ENCODE results near the gene SPTLC3. TPM values are rescaled to one million over a fixed set of nuclear protein-coding genes. Genes with fewer than 3 reads are reported as not detected.

The SPTLC3 gene
- total and polyA plus RNA-seq, 2 experiments from 2014 or later = 0.52 to 0.66 TPM

GRCh38 chr20:13054011-13054410 is 45.2 kb downstream of the SPTLC3 start (continued):
- TF ChIP-seq ZNF462 (CRISPR knock-in tag; IDR thresholded peaks at IDR 0.05) = no peak
- no peak for TF ChIP-seq NANOG (IDR thresholded peaks at IDR 0.05; ENCODE audit: borderline replicate concordance)

DNA sequence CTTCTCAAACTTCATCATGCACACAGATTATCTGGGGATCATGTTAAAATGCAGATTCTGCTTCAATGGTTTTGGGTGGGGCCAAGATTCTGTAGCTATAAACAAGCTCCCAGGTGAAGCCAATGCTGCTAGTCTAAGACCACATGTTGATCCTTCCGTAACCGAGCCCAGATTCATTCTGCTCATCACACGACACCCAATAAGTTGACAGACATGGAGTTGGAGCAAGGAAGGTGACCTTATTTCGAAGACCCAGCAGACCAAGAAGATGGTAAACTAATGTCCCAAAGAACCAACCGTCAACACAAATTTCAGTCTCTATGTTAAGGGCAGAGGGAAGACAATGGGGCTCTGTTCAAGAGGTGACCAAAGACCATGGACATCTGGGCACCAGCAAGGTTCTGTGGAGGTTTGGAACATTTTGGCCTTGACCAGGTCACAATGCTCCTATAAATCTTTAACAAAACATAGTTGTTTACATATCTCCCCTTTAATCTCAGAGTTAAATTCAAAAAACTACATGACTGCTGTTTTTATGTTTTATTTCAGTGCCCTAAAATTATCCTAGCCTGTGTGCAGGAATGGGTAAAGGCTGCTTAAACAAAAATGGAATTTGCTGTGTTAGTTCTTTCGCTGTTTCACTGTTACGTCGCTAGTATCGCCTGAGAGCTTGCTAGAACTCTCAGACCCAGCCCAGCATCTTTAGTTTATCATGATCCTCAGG is 50.1 kb downstream of the SPTLC3 start:
- Histone ChIP-seq H3K79me2 (replicated peaks; ENCODE audit: insufficient read depth) (no peaks in the 10 kb centered on the region), H4K20me1 (replicated peaks; ENCODE audit: insufficient read depth) (no peaks in the 10 kb centered on the region), H3F3A (replicated peaks; ENCODE audit: low read depth) (no peaks in the 10 kb centered on the region), H3K27ac (ENCODE audit: low read depth) (no peak overlapping the region), H3K27me3 (ENCODE audit: insufficient read depth) (no peaks in the 10 kb centered on the region), H2AFZ (no peak overlapping the region), H3K4me1 (ENCODE audit: insufficient read depth) (peaks cover 22% of the 10 kb centered on the region), H3K4me2 (peak overlapping the region; percentile 63), H3K4me3 (no peak overlapping the region), H3K9me2 (ENCODE audit: insufficient read depth) (peaks cover 10% of the 10 kb centered on the region; the same call in 1 of the 2 replicates), H3K36me3 (ENCODE audit: insufficient read depth) (no peaks in the 10 kb centered on the region)
- Mint-ChIP-seq H3K27me3 (ENCODE audit: insufficient read depth, low read depth, poor library complexity) (no peaks in the 10 kb centered on the region), H3K27ac (no peak overlapping the region; the same call in 1 of the 2 replicates), H3K36me3 (ENCODE audit: low read depth) (no peaks in the 10 kb centered on the region), H3K9me3 (no peaks in the 10 kb centered on the region), H3K4me1 (peaks cover 26% of the 10 kb centered on the region), H3K4me3 (no peak overlapping the region)
- no peak for DNase-seq (ENCODE audit: low spot score)
- TF ChIP-seq REST (IDR thresholded peaks at IDR 0.05; ENCODE audit: unreplicated experiment) = no peak
- TF ChIP-seq CTCF (conservative IDR thresholded peaks at IDR 0.05; ENCODE audit: low read depth in 2 of 2) = no peak
- ATAC-seq = no peak
